ENCODE data around the gene CTBP1. TPM values are rescaled to one million over a fixed set of nuclear protein-coding genes. Genes with fewer than 3 reads are reported as not detected.

CTBP1 gene
- total and polyA plus RNA-seq, 2 of the 8 experiments (the other 6 are each of a cell fraction or from before 2014, with no cell fraction given): 128 to 185 TPM

DNA sequence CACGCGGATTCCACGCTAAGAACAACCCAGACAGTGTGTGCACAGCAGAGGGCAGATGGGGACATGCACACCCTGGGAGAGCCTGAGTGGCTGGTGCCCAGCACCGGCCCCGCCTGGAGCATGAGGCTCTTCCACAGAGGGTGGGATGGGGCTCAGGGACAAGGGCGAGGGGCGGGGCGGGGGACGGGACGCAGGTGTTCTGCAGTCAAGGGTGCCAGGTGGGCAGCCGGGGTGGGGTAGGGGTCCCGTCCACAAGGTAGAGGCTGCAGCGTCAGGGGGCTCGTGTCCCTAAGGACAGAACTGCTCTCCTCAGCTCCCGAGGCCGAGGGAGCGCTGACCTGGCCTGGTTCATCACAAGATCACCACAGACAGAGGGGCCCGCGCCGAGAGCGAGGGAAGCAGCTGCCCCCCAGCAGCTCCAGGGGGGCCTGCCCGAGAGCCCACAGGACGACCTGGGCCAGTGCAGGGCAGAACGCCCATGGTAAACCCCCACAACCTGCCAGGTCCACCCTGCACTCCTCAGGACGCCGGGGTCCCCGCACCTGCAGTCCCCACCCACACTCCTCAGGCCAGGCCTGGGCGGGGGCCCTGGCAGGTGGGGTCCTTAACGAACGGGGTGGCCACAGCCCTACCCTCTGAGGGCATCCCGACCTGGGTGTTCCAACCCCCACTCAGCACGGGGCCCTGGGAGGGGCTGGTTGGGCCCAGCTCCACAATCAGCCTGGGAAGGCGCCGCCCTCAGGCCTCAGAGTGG, 26.7 kb downstream of the CTBP1 start (continued):
- TF ChIP-seq, protein P1, sequence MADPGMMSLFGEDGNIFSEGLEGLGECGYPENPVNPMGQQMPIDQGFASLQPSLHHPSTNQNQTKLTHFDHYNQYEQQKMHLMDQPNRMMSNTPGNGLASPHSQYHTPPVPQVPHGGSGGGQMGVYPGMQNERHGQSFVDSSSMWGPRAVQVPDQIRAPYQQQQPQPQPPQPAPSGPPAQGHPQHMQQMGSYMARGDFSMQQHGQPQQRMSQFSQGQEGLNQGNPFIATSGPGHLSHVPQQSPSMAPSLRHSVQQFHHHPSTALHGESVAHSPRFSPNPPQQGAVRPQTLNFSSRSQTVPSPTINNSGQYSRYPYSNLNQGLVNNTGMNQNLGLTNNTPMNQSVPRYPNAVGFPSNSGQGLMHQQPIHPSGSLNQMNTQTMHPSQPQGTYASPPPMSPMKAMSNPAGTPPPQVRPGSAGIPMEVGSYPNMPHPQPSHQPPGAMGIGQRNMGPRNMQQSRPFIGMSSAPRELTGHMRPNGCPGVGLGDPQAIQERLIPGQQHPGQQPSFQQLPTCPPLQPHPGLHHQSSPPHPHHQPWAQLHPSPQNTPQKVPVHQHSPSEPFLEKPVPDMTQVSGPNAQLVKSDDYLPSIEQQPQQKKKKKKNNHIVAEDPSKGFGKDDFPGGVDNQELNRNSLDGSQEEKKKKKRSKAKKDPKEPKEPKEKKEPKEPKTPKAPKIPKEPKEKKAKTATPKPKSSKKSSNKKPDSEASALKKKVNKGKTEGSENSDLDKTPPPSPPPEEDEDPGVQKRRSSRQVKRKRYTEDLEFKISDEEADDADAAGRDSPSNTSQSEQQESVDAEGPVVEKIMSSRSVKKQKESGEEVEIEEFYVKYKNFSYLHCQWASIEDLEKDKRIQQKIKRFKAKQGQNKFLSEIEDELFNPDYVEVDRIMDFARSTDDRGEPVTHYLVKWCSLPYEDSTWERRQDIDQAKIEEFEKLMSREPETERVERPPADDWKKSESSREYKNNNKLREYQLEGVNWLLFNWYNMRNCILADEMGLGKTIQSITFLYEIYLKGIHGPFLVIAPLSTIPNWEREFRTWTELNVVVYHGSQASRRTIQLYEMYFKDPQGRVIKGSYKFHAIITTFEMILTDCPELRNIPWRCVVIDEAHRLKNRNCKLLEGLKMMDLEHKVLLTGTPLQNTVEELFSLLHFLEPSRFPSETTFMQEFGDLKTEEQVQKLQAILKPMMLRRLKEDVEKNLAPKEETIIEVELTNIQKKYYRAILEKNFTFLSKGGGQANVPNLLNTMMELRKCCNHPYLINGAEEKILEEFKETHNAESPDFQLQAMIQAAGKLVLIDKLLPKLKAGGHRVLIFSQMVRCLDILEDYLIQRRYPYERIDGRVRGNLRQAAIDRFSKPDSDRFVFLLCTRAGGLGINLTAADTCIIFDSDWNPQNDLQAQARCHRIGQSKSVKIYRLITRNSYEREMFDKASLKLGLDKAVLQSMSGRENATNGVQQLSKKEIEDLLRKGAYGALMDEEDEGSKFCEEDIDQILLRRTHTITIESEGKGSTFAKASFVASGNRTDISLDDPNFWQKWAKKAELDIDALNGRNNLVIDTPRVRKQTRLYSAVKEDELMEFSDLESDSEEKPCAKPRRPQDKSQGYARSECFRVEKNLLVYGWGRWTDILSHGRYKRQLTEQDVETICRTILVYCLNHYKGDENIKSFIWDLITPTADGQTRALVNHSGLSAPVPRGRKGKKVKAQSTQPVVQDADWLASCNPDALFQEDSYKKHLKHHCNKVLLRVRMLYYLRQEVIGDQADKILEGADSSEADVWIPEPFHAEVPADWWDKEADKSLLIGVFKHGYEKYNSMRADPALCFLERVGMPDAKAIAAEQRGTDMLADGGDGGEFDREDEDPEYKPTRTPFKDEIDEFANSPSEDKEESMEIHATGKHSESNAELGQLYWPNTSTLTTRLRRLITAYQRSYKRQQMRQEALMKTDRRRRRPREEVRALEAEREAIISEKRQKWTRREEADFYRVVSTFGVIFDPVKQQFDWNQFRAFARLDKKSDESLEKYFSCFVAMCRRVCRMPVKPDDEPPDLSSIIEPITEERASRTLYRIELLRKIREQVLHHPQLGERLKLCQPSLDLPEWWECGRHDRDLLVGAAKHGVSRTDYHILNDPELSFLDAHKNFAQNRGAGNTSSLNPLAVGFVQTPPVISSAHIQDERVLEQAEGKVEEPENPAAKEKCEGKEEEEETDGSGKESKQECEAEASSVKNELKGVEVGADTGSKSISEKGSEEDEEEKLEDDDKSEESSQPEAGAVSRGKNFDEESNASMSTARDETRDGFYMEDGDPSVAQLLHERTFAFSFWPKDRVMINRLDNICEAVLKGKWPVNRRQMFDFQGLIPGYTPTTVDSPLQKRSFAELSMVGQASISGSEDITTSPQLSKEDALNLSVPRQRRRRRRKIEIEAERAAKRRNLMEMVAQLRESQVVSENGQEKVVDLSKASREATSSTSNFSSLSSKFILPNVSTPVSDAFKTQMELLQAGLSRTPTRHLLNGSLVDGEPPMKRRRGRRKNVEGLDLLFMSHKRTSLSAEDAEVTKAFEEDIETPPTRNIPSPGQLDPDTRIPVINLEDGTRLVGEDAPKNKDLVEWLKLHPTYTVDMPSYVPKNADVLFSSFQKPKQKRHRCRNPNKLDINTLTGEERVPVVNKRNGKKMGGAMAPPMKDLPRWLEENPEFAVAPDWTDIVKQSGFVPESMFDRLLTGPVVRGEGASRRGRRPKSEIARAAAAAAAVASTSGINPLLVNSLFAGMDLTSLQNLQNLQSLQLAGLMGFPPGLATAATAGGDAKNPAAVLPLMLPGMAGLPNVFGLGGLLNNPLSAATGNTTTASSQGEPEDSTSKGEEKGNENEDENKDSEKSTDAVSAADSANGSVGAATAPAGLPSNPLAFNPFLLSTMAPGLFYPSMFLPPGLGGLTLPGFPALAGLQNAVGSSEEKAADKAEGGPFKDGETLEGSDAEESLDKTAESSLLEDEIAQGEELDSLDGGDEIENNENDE (IDR thresholded peaks at IDR 0.05; ENCODE audit: insufficient replicate concordance, low read length): no peak
- TF ChIP-seq POU5F1 (IDR thresholded peaks at IDR 0.05; ENCODE audit: low read depth, low read length) (no peak), SAP30 (IDR thresholded peaks at IDR 0.05; ENCODE audit: insufficient read depth, insufficient replicate concordance, low read length) (no peak), SP2 (IDR thresholded peaks at IDR 0.05; ENCODE audit: low read length) (no peak), RXRA (IDR thresholded peaks at IDR 0.05; ENCODE audit: insufficient read depth, low read depth, low read length) (no peak), SIRT6 (IDR thresholded peaks at IDR 0.05; ENCODE audit: low read length) (no peak), SIX5 (IDR thresholded peaks at IDR 0.05; ENCODE audit: low read depth, low read length) (no peak), KDM4A (IDR thresholded peaks at IDR 0.05; ENCODE audit: low read depth, low read length, severe bottlenecking) (no peak)
- TF ChIP-seq, protein P2, sequence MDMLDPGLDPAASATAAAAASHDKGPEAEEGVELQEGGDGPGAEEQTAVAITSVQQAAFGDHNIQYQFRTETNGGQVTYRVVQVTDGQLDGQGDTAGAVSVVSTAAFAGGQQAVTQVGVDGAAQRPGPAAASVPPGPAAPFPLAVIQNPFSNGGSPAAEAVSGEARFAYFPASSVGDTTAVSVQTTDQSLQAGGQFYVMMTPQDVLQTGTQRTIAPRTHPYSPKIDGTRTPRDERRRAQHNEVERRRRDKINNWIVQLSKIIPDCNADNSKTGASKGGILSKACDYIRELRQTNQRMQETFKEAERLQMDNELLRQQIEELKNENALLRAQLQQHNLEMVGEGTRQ (IDR thresholded peaks at IDR 0.05; ENCODE audit: low read length): no peak
